Osteocyte (in vitro differentiated cells): ENCODE results near the gene RYR2. TPM values are rescaled to one million over a fixed set of nuclear protein-coding genes. Genes with fewer than 3 reads are reported as not detected.
"Not testable (repeated sequence)": the region's sequence is repeated elsewhere in the genome, so short reads cannot be mapped to it uniquely, and the experiment has no call there.

ENCODE experiments used
- DNase-seq: peaks from one replicate; pipeline ENCODE4 v3.0.0; 2021; ENCODE audit warnings: mixed read lengths; ENCODE audit not compliant: unreplicated experiment; ENCODE audit errors: extremely low spot score
- H3K27ac Mint-ChIP-seq: one replicate; pipeline ENCODE4 v1.8.0; 2021; ENCODE audit warnings: mild to moderate bottlenecking, mixed read lengths; ENCODE audit not compliant: unreplicated experiment
- H3K27me3 Mint-ChIP-seq: one replicate; pipeline ENCODE4 v1.8.0; 2021; ENCODE audit warnings: mixed read lengths; ENCODE audit not compliant: unreplicated experiment
- H3K36me3 Mint-ChIP-seq: one replicate; pipeline ENCODE4 v1.8.0; 2021; ENCODE audit warnings: mixed read lengths; ENCODE audit not compliant: unreplicated experiment
- H3K4me1 Mint-ChIP-seq: one replicate; pipeline ENCODE4 v1.8.0; 2021; ENCODE audit warnings: mixed read lengths; ENCODE audit not compliant: unreplicated experiment
- H3K4me3 Mint-ChIP-seq: one replicate; pipeline ENCODE4 v1.8.0; 2021; ENCODE audit warnings: mild to moderate bottlenecking, moderate library complexity, mixed read lengths; ENCODE audit not compliant: unreplicated experiment
- H3K9me3 Mint-ChIP-seq: one replicate; pipeline ENCODE4 v1.8.0; 2021; ENCODE audit warnings: mixed read lengths; ENCODE audit not compliant: unreplicated experiment
- CTCF ChIP-seq: fragments of 200-600 bp; sonication (generic); IDR thresholded peaks from 2 replicates; pipeline ENCODE4 v1.5.0; 2021; ENCODE audit warnings: antibody characterized with exemption, mild to moderate bottlenecking, moderate library complexity
- total RNA-seq: library from RNA; stranded (reverse); gene quantifications from 2 replicates; pipeline ENCODE4 v1.2.1, GENCODE V29; 2021

RYR2 gene
- total RNA-seq, 1 donor from 2014 or later: 0.03 TPM

GRCh38 chr1:237583270-237583669 is 541.3 kb downstream of the RYR2 start:
- no peaks in the 10 kb centered on the region for H3K36me3 Mint-ChIP-seq
- H3K4me1 Mint-ChIP-seq: no peaks in the 10 kb centered on the region
- DNase-seq: no peak
- H3K9me3 Mint-ChIP-seq: peaks cover 9% of the 10 kb centered on the region
- no peaks in the 10 kb centered on the region for H3K27me3 Mint-ChIP-seq
- no peak for TF ChIP-seq CTCF
- H3K27ac Mint-ChIP-seq: no peak overlapping the region
- H3K4me3 Mint-ChIP-seq: no peak overlapping the region

DNA sequence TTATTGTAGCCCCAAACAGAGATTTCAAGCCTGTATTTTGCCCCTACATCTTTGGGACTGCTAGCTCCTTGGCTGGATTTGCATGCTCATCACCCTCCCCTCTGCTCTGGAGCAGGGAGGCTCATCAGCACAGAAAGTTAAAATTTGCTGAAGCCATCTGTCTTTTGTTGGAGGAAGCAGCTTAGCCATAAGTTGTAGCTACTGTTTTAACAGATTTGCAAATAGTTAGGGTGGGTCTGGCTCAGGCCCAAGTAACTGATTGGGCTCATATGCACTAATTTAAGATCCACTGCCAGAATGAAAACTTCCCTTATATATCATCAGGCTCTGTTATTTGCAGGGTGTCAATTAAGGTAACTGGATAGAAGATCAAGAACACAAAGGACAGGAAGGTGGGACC is 541.8 kb downstream of the RYR2 start:
- Mint-ChIP-seq H3K27ac (no peak overlapping the region), H3K4me1 (no peaks in the 10 kb centered on the region), H3K27me3 (no peaks in the 10 kb centered on the region), H3K36me3 (no peaks in the 10 kb centered on the region), H3K4me3 (no peak overlapping the region), H3K9me3 (peaks cover 9% of the 10 kb centered on the region)
- DNase-seq: no peak
- TF ChIP-seq CTCF: no peak

GRCh38 chr1:237590386-237590785 is 548.4 kb downstream of the RYR2 start:
- no peak for DNase-seq
- no peak for TF ChIP-seq CTCF
- Mint-ChIP-seq H3K9me3 (peaks cover 6% of the 10 kb centered on the region), H3K4me3 (no peak overlapping the region), H3K27ac (no peak overlapping the region), H3K4me1 (no peaks in the 10 kb centered on the region), H3K27me3 (no peaks in the 10 kb centered on the region), H3K36me3 (no peaks in the 10 kb centered on the region)

- no peak for TF ChIP-seq CTCF
- Mint-ChIP-seq H3K36me3 (no peaks in the 10 kb centered on the region), H3K4me1 (no peaks in the 10 kb centered on the region), H3K9me3 (peaks cover 16% of the 10 kb centered on the region), H3K4me3 (no peak overlapping the region), H3K27me3 (no peaks in the 10 kb centered on the region), H3K27ac (no peak overlapping the region)
- DNase-seq: no peak
Measured at GRCh38 chr1:237591353-237591752, 549.4 kb downstream of the RYR2 start.

DNA sequence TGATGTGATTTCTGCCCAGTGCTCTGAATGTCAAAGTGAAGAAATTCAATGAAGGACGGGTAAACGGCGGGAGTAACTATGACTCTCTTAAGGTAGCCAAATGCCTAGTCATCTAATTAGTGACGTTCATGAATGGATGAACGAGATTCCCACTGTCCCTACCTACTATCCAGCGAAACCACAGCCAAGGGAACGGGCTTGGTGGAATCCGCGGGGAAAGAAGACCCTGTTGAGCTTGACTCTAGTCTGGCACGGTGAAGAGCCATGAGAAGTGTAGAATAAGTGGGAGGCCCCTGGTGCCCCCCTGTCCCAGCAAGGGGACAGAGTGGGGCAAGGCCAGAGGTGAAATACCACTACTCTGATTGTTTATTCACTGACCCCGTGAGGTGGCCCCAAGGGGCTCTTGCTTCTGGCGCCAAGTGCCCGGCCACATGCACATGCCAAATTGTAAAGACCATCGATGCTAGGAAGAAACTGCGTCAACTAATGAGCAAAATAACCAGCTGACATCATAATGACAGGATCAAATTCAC is 561.1 kb downstream of the RYR2 start:
- not testable (repeated sequence) for H3K4me3 Mint-ChIP-seq, H3K27me3 Mint-ChIP-seq, H3K36me3 Mint-ChIP-seq, H3K4me1 Mint-ChIP-seq, H3K27ac Mint-ChIP-seq, DNase-seq
- H3K9me3 Mint-ChIP-seq: peaks cover 34% of the 10 kb centered on the region

GRCh38 chr1:237608433-237608832 is 566.4 kb downstream of the RYR2 start:
- DNase-seq: no peak
- no peak overlapping the region for H3K27ac Mint-ChIP-seq
- H3K36me3 Mint-ChIP-seq: no peaks in the 10 kb centered on the region
- no peak for TF ChIP-seq CTCF
- no peaks in the 10 kb centered on the region for H3K4me1 Mint-ChIP-seq
- H3K9me3 Mint-ChIP-seq: peaks cover 39% of the 10 kb centered on the region
- H3K27me3 Mint-ChIP-seq: no peaks in the 10 kb centered on the region
- no peak overlapping the region for H3K4me3 Mint-ChIP-seq
